Bronchial epithelial cell (primary cell): ENCODE measurements around the gene ADGRD1. TPM values are rescaled to one million over a fixed set of nuclear protein-coding genes. Genes with fewer than 3 reads are reported as not detected.

Experiments
- DNase-seq: peaks from one replicate; pipeline ENCODE4 v3.0.0-alpha.2; 2010; ENCODE audit warnings: low read depth
- FAIRE-seq: peaks from 2 replicates; lab custom pipeline; 2011; peaks lifted over from hg19 to GRCh38; lab: Jason Lieb, UNC
- H3K27me3 ChIP-seq: 2 replicates; pipeline ENCODE4 v1.5.1; 2011; ENCODE audit warnings: low read length; ENCODE audit not compliant: control insufficient read depth, insufficient read depth
- H3K36me3 ChIP-seq: 2 replicates; pipeline ENCODE4 v1.5.1; 2011; ENCODE audit warnings: low read length; ENCODE audit not compliant: control insufficient read depth, insufficient read depth
- H3K4me3 ChIP-seq: 2 replicates; pipeline ENCODE4 v1.5.1; 2011; ENCODE audit warnings: mild to moderate bottlenecking, low read depth, low read length, control low read depth
- CTCF ChIP-seq: IDR thresholded peaks from 2 replicates; pipeline ENCODE4 v1.5.1; 2011; ENCODE audit warnings: mild to moderate bottlenecking, moderate library complexity, low read length, control low read depth, inconsistent platforms; ENCODE audit not compliant: insufficient read depth, severe bottlenecking
- total RNA-seq: library from RNA; depleted of rRNA; stranded (reverse); fragments of >200 nt; gene quantifications from 2 replicates; pipeline ENCODE4 v1.2.1, GENCODE V29; 2014

Gene ADGRD1
- total RNA-seq, 1 donor from 2014 or later = not detected

- no peak for DNase-seq
- Histone ChIP-seq H3K36me3 (no peaks in the 10 kb centered on the region), H3K27me3 (no peaks in the 10 kb centered on the region), H3K4me3 (no peak overlapping the region)
- TF ChIP-seq CTCF = no peak
- FAIRE-seq = no peak
Measured at GRCh38 chr12:131077931-131078391, 124.3 kb downstream of the ADGRD1 start.

- H3K27me3 ChIP-seq = no peaks in the 10 kb centered on the region
- no peak for FAIRE-seq
- H3K4me3 ChIP-seq = no peak overlapping the region
- no peak for DNase-seq
- H3K36me3 ChIP-seq = no peaks in the 10 kb centered on the region
- no peak for TF ChIP-seq CTCF
Measured at GRCh38 chr12:131082290-131083194, 128.8 kb downstream of the ADGRD1 start.

- Histone ChIP-seq H3K4me3 (no peak overlapping the region), H3K27me3 (no peaks in the 10 kb centered on the region), H3K36me3 (no peaks in the 10 kb centered on the region)
- no peak for TF ChIP-seq CTCF
- FAIRE-seq (no peak), DNase-seq (no peak)
Measured at GRCh38 chr12:131084341-131085011, 130.8 kb downstream of the ADGRD1 start.

GRCh38 chr12:131085125-131085815 lies 131.6 kb downstream of the ADGRD1 start:
- Histone ChIP-seq H3K36me3 (no peaks in the 10 kb centered on the region), H3K27me3 (no peaks in the 10 kb centered on the region), H3K4me3 (no peak overlapping the region)
- DNase-seq (no peak), FAIRE-seq (no peak)
- no peak for TF ChIP-seq CTCF

GRCh38 chr12:131085816-131086591 lies 132.3 kb downstream of the ADGRD1 start:
- no peak for FAIRE-seq
- Histone ChIP-seq H3K27me3 (no peaks in the 10 kb centered on the region), H3K4me3 (no peak overlapping the region), H3K36me3 (no peaks in the 10 kb centered on the region)
- no peak for TF ChIP-seq CTCF
- DNase-seq = no peak
